ENCODE results near the gene SMAGP.

DNA sequence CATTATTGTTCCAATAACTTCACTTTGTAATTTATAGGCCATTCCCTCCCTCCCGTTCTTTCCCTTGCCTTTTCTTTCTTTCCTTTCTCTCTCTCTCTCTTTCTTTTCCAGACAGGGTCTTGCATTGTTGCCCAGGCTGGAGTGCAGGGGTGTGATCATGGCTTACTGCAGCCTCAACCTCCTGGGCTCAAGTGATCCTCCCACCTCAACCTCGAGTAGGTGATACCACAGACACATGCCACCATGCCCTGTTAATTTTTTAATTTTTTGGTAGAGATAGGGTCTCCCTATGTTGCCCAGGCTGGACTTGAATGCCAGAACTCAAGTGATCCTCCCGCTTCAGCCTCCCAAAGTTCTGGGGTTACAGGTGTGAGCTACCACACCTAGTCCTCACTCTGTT, 45.6 kb downstream of the SMAGP start:
- TF ChIP-seq, protein P1, sequence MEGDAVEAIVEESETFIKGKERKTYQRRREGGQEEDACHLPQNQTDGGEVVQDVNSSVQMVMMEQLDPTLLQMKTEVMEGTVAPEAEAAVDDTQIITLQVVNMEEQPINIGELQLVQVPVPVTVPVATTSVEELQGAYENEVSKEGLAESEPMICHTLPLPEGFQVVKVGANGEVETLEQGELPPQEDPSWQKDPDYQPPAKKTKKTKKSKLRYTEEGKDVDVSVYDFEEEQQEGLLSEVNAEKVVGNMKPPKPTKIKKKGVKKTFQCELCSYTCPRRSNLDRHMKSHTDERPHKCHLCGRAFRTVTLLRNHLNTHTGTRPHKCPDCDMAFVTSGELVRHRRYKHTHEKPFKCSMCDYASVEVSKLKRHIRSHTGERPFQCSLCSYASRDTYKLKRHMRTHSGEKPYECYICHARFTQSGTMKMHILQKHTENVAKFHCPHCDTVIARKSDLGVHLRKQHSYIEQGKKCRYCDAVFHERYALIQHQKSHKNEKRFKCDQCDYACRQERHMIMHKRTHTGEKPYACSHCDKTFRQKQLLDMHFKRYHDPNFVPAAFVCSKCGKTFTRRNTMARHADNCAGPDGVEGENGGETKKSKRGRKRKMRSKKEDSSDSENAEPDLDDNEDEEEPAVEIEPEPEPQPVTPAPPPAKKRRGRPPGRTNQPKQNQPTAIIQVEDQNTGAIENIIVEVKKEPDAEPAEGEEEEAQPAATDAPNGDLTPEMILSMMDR (IDR thresholded peaks at IDR 0.05; ENCODE audit: insufficient read depth, low read length, poor library complexity, severe bottlenecking): no peak
- no peak for TF ChIP-seq EZH2phosphoT487 (conservative IDR thresholded peaks at IDR 0.05; ENCODE audit: low read length)
